SK-N-SH (cell line): ENCODE results near the gene PHACTR2. TPM values are rescaled to one million over a fixed set of nuclear protein-coding genes. Genes with fewer than 3 reads are reported as not detected.

ENCODE experiments used
- CTCF ChIA-PET: fragments of 300-600, 350-600 bp; formaldehyde crosslinking; extraction: SDS; loops from one replicate; lab custom pipeline; 2021; lab: Yijun Ruan, JAX
- POLR2A ChIA-PET: fragments of 350-600 bp; sonication (Branson Sonifier 250); formaldehyde crosslinking; extraction: SDS; loops from one replicate; lab custom pipeline; 2020; ENCODE audit warnings: antibody characterized with exemption, inconsistent platforms; lab: Yijun Ruan, JAX
- DNase-seq: peaks from one replicate; pipeline ENCODE4 v3.0.0; 2012
- H2AFZ ChIP-seq: fragments of 200-600 bp; sonication (generic); 2 replicates; pipeline ENCODE4 v1.8.1; 2016; ENCODE audit warnings: antibody characterized with exemption, mild to moderate bottlenecking, low read depth
- H3F3A ChIP-seq: fragments of 200-600 bp; sonication (generic); replicated peaks from 2 replicates; pipeline ENCODE3; 2016; ENCODE audit warnings: antibody characterized with exemption, mild to moderate bottlenecking; ENCODE audit not compliant: insufficient read depth
- H3K27ac ChIP-seq, 2 experiments: fragments of 200-500 bp in 1 of 2; fragments of 200-600 bp in 1 of 2; sonication (Bioruptor generic) in 1 of 2; sonication (generic), shearing (Covaris generic) in 1 of 2; 2 replicates each; pipeline versions ENCODE4 v1.5.1 to v1.6.1; 2014 to 2016; ENCODE audit warnings: low read depth in 2 of 2, inconsistent platforms in 1 of 2, low read length in 1 of 2, mild to moderate bottlenecking in 1 of 2, mixed read lengths in 1 of 2
- H3K27me3 ChIP-seq: fragments of 200-600 bp; sonication (generic), shearing (Covaris generic); 2 replicates; pipeline ENCODE4 v1.6.1; 2016; ENCODE audit warnings: mixed run types; ENCODE audit not compliant: insufficient read depth
- H3K36me3 ChIP-seq, 2 experiments: fragments of 200-500 bp in 1 of 2; fragments of 200-600 bp in 1 of 2; sonication (Bioruptor generic) in 1 of 2; sonication (generic) in 1 of 2; replicated peaks in 1 of 2; 2 replicates each; pipeline versions ENCODE3 to v1.5.1; 2014 to 2016; ENCODE audit warnings: low read length in 1 of 2, mild to moderate bottlenecking in 1 of 2; ENCODE audit not compliant: insufficient read depth in 2 of 2, control insufficient read depth in 1 of 2
- H3K4me1 ChIP-seq, 2 experiments: fragments of 200-500 bp in 1 of 2; fragments of 200-600 bp in 1 of 2; sonication (Bioruptor generic) in 1 of 2; sonication (generic), shearing (Covaris generic) in 1 of 2; 2 replicates each; pipeline versions ENCODE4 v1.5.1 to v1.6.1; 2014 to 2016; ENCODE audit warnings: low read depth in 1 of 2, low read length in 1 of 2, mixed run types in 1 of 2; ENCODE audit not compliant: insufficient read depth in 2 of 2, control insufficient read depth in 1 of 2
- H3K4me2 ChIP-seq: fragments of 200-600 bp; sonication (generic), shearing (Covaris generic); 2 replicates; pipeline ENCODE4 v1.6.1; 2017; ENCODE audit warnings: mixed run types
- H3K4me3 ChIP-seq, 2 experiments: fragments of 200-500 bp in 1 of 2; fragments of 200-600 bp in 1 of 2; sonication (Bioruptor generic) in 1 of 2; sonication (generic), shearing (Covaris generic) in 1 of 2; 2 replicates each; pipeline versions ENCODE4 v1.5.1 to v1.8.1; 2014 to 2016; ENCODE audit warnings: low read depth in 2 of 2, inconsistent platforms in 1 of 2, low read length in 1 of 2, mild to moderate bottlenecking in 1 of 2, mixed read lengths in 1 of 2, moderate library complexity in 1 of 2
- H3K79me2 ChIP-seq: fragments of 200-600 bp; sonication (generic); 2 replicates; pipeline ENCODE4 v1.8.1; 2017; ENCODE audit warnings: mild to moderate bottlenecking; ENCODE audit not compliant: insufficient read depth
- H3K9ac ChIP-seq: fragments of 200-600 bp; sonication (generic); 2 replicates; pipeline ENCODE4 v1.6.1; 2017; ENCODE audit warnings: mixed run types
- H3K9me2 ChIP-seq: fragments of 200-600 bp; sonication (generic); 2 replicates; pipeline ENCODE4 v1.6.1; 2017; ENCODE audit warnings: mixed run types
- H3K9me3 ChIP-seq: fragments of 200-600 bp; sonication (generic); 2 replicates; pipeline ENCODE4 v1.6.1; 2017; ENCODE audit warnings: mixed run types, mild to moderate bottlenecking, moderate library complexity
- H4K20me1 ChIP-seq: fragments of 200-600 bp; sonication (generic); 2 replicates; pipeline ENCODE4 v1.6.1; 2017; ENCODE audit warnings: mild to moderate bottlenecking, mixed run types; ENCODE audit not compliant: insufficient read depth
- CTCF ChIP-seq: fragments of 200-600 bp; sonication (generic); IDR thresholded peaks from 2 replicates; pipeline ENCODE4 v1.6.1; 2017; ENCODE audit warnings: antibody characterized with exemption, mild to moderate bottlenecking, moderate library complexity
- ELF1 ChIP-seq: IDR thresholded peaks from 2 replicates; pipeline ENCODE4 v1.4.0; 2012
- EP300 ChIP-seq, 2 experiments: IDR thresholded peaks; 2 replicates each; pipeline versions ENCODE4 v1.4.0 to v1.6.1; 2012; ENCODE audit warnings: borderline replicate concordance in 1 of 2, low read depth in 1 of 2, low read length in 1 of 2
- FOSL2 ChIP-seq: IDR thresholded peaks from 2 replicates; pipeline ENCODE4 v1.4.0; 2012; ENCODE audit warnings: low read depth, mild to moderate bottlenecking, moderate library complexity, borderline replicate concordance
- GATA2 ChIP-seq: sonication (generic); formaldehyde crosslinking; IDR thresholded peaks from 2 replicates; pipeline ENCODE4 v1.5.0; 2020; ENCODE audit warnings: mild to moderate bottlenecking, missing genetic modification reagents
- MEF2A ChIP-seq: IDR thresholded peaks from 2 replicates; pipeline ENCODE4 v1.4.0; 2012; ENCODE audit warnings: low read depth, borderline replicate concordance
- MXI1 ChIP-seq: IDR thresholded peaks from 2 replicates; pipeline ENCODE4 v1.6.1; 2012; ENCODE audit warnings: mild to moderate bottlenecking, low read depth, low read length, improper control_type of control experiment
- NFIC ChIP-seq: IDR thresholded peaks from 2 replicates; pipeline ENCODE4 v1.4.0; 2012; ENCODE audit warnings: borderline replicate concordance
- NRF1 ChIP-seq: IDR thresholded peaks from 2 replicates; pipeline ENCODE4 v1.6.1; 2012; ENCODE audit warnings: low read depth, mild to moderate bottlenecking, low read length
- PBX3 ChIP-seq: IDR thresholded peaks from 2 replicates; pipeline ENCODE4; 2012
- RAD21 ChIP-seq: IDR thresholded peaks from 2 replicates; pipeline ENCODE4 v1.6.1; 2012; ENCODE audit warnings: mild to moderate bottlenecking, low read length
- RCOR1 ChIP-seq: fragments of 150-350 bp; IDR thresholded peaks from 2 replicates; pipeline ENCODE4 v1.6.1; 2017; ENCODE audit warnings: antibody characterized with exemption, low read length
- RFX5 ChIP-seq: IDR thresholded peaks from 2 replicates; pipeline ENCODE4 v1.6.1; 2012; ENCODE audit warnings: mild to moderate bottlenecking, improper control_type of control experiment, low read length
- RXRA ChIP-seq: IDR thresholded peaks from 2 replicates; pipeline ENCODE4 v1.4.0; 2012; ENCODE audit warnings: low read depth, mild to moderate bottlenecking, borderline replicate concordance
- SIN3A ChIP-seq: IDR thresholded peaks from 2 replicates; pipeline ENCODE4 v1.6.1; 2012; ENCODE audit warnings: low read depth, mild to moderate bottlenecking, low read length, moderate library complexity, borderline replicate concordance
- TAF1 ChIP-seq: IDR thresholded peaks from 2 replicates; pipeline ENCODE4 v1.6.1; 2012; ENCODE audit warnings: low read depth, mild to moderate bottlenecking, low read length, moderate library complexity, borderline replicate concordance
- TEAD4 ChIP-seq: IDR thresholded peaks from 2 replicates; pipeline ENCODE4 v1.4.0; 2012; ENCODE audit warnings: mild to moderate bottlenecking, borderline replicate concordance; ENCODE audit not compliant: insufficient read depth
- USF2 ChIP-seq: fragments of 150-350 bp; IDR thresholded peaks from 2 replicates; pipeline ENCODE4 v1.6.1; 2017; ENCODE audit warnings: antibody characterized with exemption, low read length, low read depth, borderline replicate concordance
- ZBTB33 ChIP-seq: IDR thresholded peaks from 2 replicates; pipeline ENCODE4 v1.4.0; 2012; ENCODE audit warnings: low read depth, borderline replicate concordance
- WGBS: methylation state at CpG from one replicate; pipeline ENCODE4 v1.1.6; 2017; ENCODE audit warnings: low lambda C conversion rate; 5-methylcytosine and 5-hydroxymethylcytosine counted together
- polyA plus RNA-seq, 3 experiments: library from polyadenylated mRNA; depleted of rRNA; stranded (reverse); fragments of >200 nt; gene quantifications; 2 replicates each; pipeline ENCODE4 v1.2.3, GENCODE V29; 2012

Gene PHACTR2
- polyA plus RNA-seq, 1 of the 3 experiments (the other 2 are of a cell fraction) = 5.0 TPM

- TF ChIP-seq ZBTB33 = no peak
- no peak for TF ChIP-seq GATA2 (CRISPR knock-in tag)
These were observed 75.9 kb downstream of the PHACTR2 start (continued) for GRCh38 chr6:143753678-143754077.

- H3K4me3 ChIP-seq = no peak overlapping the region
- H3K27me3 ChIP-seq = no peaks in the 10 kb centered on the region
- no peak overlapping the region for H3K4me2 ChIP-seq
- H3K9ac ChIP-seq = no peak overlapping the region
- H3F3A ChIP-seq = peaks cover 3% of the 10 kb centered on the region
- H3K9me2 ChIP-seq = no peaks in the 10 kb centered on the region
- H3K27ac ChIP-seq = no peak overlapping the region
- no peaks in the 10 kb centered on the region for H3K9me3 ChIP-seq
- no peaks in the 10 kb centered on the region for H3K79me2 ChIP-seq
- ChIA-PET POLR2A (no interaction called here), CTCF (interaction anchor here (0.9 kb wide), 1 partner anchor 10 kb away, joined by 3 read pairs; no protein-coding TSS in a partner anchor)
- H3K4me1 ChIP-seq = peaks cover 0 to 3% of the 10 kb centered on the region in 2 experiments; a peak in 2 of 4 replicates
- 87% methylated on average over 4 of the region's 4 CpGs for WGBS
- TF ChIP-seq EP300 (IDR thresholded peaks at IDR 0.05; ENCODE audit: borderline replicate concordance in 1 of 2, low read depth in 1 of 2, low read length in 1 of 2) (no peak), MEF2A (no peak), TEAD4 (no peak), PBX3 (no peak), NFIC (no peak), NRF1 (no peak), MXI1 (no peak), FOSL2 (no peak), CTCF (no peak), RFX5 (no peak), TAF1 (no peak), GATA2 (CRISPR knock-in tag) (no peak), RXRA (no peak), RAD21 (no peak), ELF1 (no peak), RCOR1 (no peak), USF2 (no peak), SIN3A (no peak)
- H3K36me3 ChIP-seq = no peaks in the 10 kb centered on the region
- no peaks in the 10 kb centered on the region for H4K20me1 ChIP-seq
- DNase-seq = no peak
- H2AFZ ChIP-seq = no peak overlapping the region
These were observed 76.4 kb downstream of the PHACTR2 start for GRCh38 chr6:143754204-143754603.
